ENCODE data around the gene KRTAP10-11.

DNA sequence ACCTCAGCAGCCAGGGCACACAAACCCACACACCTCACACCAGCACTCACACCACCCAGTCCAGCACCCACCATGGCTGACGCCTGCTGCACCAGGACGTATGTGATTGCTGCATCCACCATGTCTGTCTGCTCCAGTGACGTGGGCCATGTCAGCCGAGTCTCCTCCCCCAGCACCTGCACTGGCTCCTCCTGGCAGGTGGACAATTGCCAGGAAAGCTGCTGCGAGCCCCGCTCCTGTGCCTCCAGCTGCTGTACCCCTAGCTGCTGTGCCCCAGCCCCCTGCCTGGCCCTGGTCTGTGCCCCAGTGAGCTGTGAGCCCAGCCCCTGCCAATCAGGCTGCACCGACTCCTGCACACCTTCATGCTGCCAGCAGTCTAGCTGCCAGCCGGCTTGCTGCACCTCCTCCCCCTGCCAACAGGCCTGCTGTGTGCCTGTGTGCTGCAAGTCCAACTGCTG is 34.2 kb upstream of the KRTAP10-11 start, which contains the start of gene KRTAP10-8:
- TF ChIP-seq POLR2A (IDR thresholded peaks at IDR 0.05) = no peak
- TF ChIP-seq, protein P1, sequence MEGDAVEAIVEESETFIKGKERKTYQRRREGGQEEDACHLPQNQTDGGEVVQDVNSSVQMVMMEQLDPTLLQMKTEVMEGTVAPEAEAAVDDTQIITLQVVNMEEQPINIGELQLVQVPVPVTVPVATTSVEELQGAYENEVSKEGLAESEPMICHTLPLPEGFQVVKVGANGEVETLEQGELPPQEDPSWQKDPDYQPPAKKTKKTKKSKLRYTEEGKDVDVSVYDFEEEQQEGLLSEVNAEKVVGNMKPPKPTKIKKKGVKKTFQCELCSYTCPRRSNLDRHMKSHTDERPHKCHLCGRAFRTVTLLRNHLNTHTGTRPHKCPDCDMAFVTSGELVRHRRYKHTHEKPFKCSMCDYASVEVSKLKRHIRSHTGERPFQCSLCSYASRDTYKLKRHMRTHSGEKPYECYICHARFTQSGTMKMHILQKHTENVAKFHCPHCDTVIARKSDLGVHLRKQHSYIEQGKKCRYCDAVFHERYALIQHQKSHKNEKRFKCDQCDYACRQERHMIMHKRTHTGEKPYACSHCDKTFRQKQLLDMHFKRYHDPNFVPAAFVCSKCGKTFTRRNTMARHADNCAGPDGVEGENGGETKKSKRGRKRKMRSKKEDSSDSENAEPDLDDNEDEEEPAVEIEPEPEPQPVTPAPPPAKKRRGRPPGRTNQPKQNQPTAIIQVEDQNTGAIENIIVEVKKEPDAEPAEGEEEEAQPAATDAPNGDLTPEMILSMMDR (IDR thresholded peaks at IDR 0.05) = no peak
